Measurements from ENCODE around the gene AUH. TPM values are rescaled to one million over a fixed set of nuclear protein-coding genes. Genes with fewer than 3 reads are reported as not detected.

The AUH gene
- total and polyA plus RNA-seq, 10 of the 15 experiments (the other 5 are each of a cell fraction or from before 2014, with no cell fraction given) = 1.7 to 7.3 (median 4.6) TPM

DNA sequence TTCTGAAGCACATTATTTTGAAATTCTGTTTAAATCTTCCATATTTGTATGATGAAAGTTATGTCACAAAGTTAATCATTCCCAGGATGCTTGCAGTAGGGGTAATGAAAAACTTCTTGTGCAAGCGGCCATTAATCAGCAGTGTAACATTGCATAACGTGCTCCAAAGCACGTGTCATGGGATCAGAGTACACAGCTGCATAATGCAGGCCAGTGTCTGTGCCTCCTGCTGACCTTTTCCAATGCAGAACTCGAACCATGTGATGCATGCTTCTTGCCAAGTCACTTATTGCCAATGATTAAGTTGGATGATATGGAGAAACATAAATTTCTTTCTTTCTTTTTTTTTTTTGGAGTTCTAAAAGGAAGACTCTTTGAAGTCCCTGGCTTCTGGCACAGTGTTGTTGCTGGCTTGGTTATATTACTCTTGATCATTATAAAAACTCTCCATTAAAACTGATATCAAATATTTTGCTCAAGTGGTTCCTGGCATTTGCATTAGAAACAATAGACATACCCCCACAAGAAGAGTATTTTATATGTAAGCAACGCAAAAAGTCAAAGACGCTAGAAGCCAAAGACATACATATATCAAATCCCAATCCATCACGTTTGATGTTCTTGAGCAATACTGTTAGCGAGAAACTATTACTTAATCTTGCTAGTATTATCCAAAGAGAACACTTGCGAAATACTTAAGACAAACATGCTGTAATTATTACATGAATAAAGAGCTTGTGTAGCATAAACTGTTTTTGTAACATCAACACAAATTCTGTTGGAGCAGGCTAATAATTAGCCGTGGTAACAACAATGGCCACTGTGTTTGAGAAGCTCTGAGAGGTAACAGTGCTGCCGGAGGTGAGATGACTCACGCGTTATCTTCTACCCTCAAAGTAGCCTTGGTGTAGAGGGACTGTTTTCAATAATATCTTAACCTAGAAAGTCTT lies 164.2 kb downstream of the AUH start (continued):
- TF ChIP-seq, protein P1, sequence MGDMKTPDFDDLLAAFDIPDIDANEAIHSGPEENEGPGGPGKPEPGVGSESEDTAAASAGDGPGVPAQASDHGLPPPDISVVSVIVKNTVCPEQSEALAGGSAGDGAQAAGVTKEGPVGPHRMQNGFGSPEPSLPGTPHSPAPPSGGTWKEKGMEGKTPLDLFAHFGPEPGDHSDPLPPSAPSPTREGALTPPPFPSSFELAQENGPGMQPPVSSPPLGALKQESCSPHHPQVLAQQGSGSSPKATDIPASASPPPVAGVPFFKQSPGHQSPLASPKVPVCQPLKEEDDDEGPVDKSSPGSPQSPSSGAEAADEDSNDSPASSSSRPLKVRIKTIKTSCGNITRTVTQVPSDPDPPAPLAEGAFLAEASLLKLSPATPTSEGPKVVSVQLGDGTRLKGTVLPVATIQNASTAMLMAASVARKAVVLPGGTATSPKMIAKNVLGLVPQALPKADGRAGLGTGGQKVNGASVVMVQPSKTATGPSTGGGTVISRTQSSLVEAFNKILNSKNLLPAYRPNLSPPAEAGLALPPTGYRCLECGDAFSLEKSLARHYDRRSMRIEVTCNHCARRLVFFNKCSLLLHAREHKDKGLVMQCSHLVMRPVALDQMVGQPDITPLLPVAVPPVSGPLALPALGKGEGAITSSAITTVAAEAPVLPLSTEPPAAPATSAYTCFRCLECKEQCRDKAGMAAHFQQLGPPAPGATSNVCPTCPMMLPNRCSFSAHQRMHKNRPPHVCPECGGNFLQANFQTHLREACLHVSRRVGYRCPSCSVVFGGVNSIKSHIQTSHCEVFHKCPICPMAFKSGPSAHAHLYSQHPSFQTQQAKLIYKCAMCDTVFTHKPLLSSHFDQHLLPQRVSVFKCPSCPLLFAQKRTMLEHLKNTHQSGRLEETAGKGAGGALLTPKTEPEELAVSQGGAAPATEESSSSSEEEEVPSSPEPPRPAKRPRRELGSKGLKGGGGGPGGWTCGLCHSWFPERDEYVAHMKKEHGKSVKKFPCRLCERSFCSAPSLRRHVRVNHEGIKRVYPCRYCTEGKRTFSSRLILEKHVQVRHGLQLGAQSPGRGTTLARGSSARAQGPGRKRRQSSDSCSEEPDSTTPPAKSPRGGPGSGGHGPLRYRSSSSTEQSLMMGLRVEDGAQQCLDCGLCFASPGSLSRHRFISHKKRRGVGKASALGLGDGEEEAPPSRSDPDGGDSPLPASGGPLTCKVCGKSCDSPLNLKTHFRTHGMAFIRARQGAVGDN (IDR thresholded peaks at IDR 0.05) = no peak
- TF ChIP-seq, protein P2, sequence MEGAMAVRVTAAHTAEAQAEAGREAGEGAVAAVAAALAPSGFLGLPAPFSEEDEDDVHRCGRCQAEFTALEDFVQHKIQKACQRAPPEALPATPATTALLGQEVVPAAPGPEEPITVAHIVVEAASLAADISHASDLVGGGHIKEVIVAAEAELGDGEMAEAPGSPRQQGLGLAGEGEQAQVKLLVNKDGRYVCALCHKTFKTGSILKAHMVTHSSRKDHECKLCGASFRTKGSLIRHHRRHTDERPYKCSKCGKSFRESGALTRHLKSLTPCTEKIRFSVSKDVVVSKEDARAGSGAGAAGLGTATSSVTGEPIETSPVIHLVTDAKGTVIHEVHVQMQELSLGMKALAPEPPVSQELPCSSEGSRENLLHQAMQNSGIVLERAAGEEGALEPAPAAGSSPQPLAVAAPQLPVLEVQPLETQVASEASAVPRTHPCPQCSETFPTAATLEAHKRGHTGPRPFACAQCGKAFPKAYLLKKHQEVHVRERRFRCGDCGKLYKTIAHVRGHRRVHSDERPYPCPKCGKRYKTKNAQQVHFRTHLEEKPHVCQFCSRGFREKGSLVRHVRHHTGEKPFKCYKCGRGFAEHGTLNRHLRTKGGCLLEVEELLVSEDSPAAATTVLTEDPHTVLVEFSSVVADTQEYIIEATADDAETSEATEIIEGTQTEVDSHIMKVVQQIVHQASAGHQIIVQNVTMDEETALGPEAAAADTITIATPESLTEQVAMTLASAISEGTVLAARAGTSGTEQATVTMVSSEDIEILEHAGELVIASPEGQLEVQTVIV (IDR thresholded peaks at IDR 0.05; ENCODE audit: borderline replicate concordance, partially characterized antibody) = no peak
- TF ChIP-seq SIN3A (IDR thresholded peaks at IDR 0.05; ENCODE audit: low read depth, low read length) (no peak), CHD1 (IDR thresholded peaks at IDR 0.05; ENCODE audit: low read depth, low read length) (no peak)
